Neural cell (in vitro differentiated cells): ENCODE data around the gene ANO9. TPM values are rescaled to one million over a fixed set of nuclear protein-coding genes. Genes with fewer than 3 reads are reported as not detected.

ENCODE experiments used
- H2AFZ ChIP-seq: fragments of 200-600, 300-800 bp; sonication (generic), shearing (Covaris generic); 2 replicates; pipeline ENCODE4 v1.6.0; 2014; ENCODE audit warnings: low read depth, mild to moderate bottlenecking, antibody characterized with exemption, low read length, moderate library complexity
- H3F3A ChIP-seq: fragments of 200-600 bp; shearing (Covaris generic); 2 replicates; pipeline ENCODE4 v1.6.1; 2016; ENCODE audit warnings: mild to moderate bottlenecking, moderate library complexity, mixed read lengths, antibody characterized with exemption, low read length; ENCODE audit not compliant: insufficient read depth, poor library complexity, severe bottlenecking
- H3K27ac ChIP-seq: fragments of 200-600, 300-800 bp; sonication (generic), shearing (Covaris generic); 2 replicates; pipeline ENCODE4 v1.5.1; 2014; ENCODE audit warnings: mild to moderate bottlenecking, low read length, moderate library complexity
- H3K27me3 ChIP-seq: fragments of 300-800, 200-600 bp; sonication (generic), shearing (Covaris generic); 2 replicates; pipeline ENCODE4 v1.6.0; 2014; ENCODE audit warnings: mild to moderate bottlenecking, low read depth, low read length, moderate library complexity; ENCODE audit not compliant: insufficient read depth
- H3K36me3 ChIP-seq: fragments of 300-800, 200-600 bp; sonication (generic), shearing (Covaris generic); 2 replicates; pipeline ENCODE4 v1.5.1; 2014; ENCODE audit warnings: mild to moderate bottlenecking, antibody characterized with exemption, low read length, moderate library complexity; ENCODE audit not compliant: insufficient read depth
- H3K4me2 ChIP-seq: fragments of 300-800, 200-600 bp; sonication (generic), shearing (Covaris generic); 2 replicates; pipeline ENCODE4 v1.6.0; 2014; ENCODE audit warnings: mild to moderate bottlenecking, low read length
- H3K4me3 ChIP-seq: fragments of 300-800, 200-600 bp; sonication (generic), shearing (Covaris generic); 2 replicates; pipeline ENCODE4 v1.5.1; 2014; ENCODE audit warnings: mild to moderate bottlenecking, low read length, moderate library complexity
- H3K79me2 ChIP-seq: fragments of 200-600 bp; shearing (Covaris generic); replicated peaks from 2 replicates; pipeline ENCODE4 v1.6.0; 2014; ENCODE audit warnings: mild to moderate bottlenecking, low read length, moderate library complexity; ENCODE audit not compliant: insufficient read depth
- H3K9ac ChIP-seq: fragments of 300-800, 200-600 bp; sonication (generic), shearing (Covaris generic); 2 replicates; pipeline ENCODE4 v1.6.1; 2016; ENCODE audit warnings: mild to moderate bottlenecking, low read length, mixed read lengths
- H3K9me2 ChIP-seq: fragments of 200-600 bp; shearing (Covaris generic); 2 replicates; pipeline ENCODE4 v1.6.1; 2016; ENCODE audit warnings: mild to moderate bottlenecking, low read length, mixed read lengths; ENCODE audit not compliant: insufficient read depth
- H3K9me3 ChIP-seq: fragments of 200-600, 300-800 bp; sonication (generic), shearing (Covaris generic); 2 replicates; pipeline ENCODE4 v1.6.1; 2016; ENCODE audit warnings: mild to moderate bottlenecking, mixed run types, low read length, moderate library complexity, mixed read lengths
- H4K20me1 ChIP-seq: fragments of 200-600 bp; shearing (Covaris generic); 2 replicates; pipeline ENCODE4 v1.6.1; 2016; ENCODE audit warnings: mild to moderate bottlenecking, mixed run types; ENCODE audit not compliant: insufficient read depth
- CTCF ChIP-seq: fragments of 450-650 bp; IDR thresholded peaks from 2 replicates; pipeline ENCODE4 v1.5.1; 2014; ENCODE audit warnings: antibody characterized with exemption, mild to moderate bottlenecking, moderate library complexity; ENCODE audit not compliant: poor library complexity, severe bottlenecking
- EP300 ChIP-seq: fragments of 450-650 bp; conservative IDR thresholded peaks from 2 replicates; pipeline ENCODE4 v1.6.1; 2014; ENCODE audit warnings: antibody characterized with exemption, mild to moderate bottlenecking, moderate library complexity; ENCODE audit not compliant: poor library complexity, severe bottlenecking
- EZH2 ChIP-seq: fragments of 200-600, 300-800 bp; shearing (Covaris generic), sonication (generic); IDR thresholded peaks from 2 replicates; pipeline ENCODE4 v1.6.1; 2014; ENCODE audit warnings: antibody characterized with exemption, low read length, borderline replicate concordance, mild to moderate bottlenecking; ENCODE audit not compliant: insufficient read depth, poor library complexity, severe bottlenecking
- MXI1 ChIP-seq: fragments of 450-650 bp; conservative IDR thresholded peaks from 2 replicates; pipeline ENCODE4 v1.6.1; 2014; ENCODE audit warnings: antibody characterized with exemption, mild to moderate bottlenecking; ENCODE audit not compliant: poor library complexity, severe bottlenecking
- POLR2AphosphoS5 ChIP-seq: IDR thresholded peaks from 2 replicates; pipeline ENCODE4 v1.6.1; 2012
- RAD21 ChIP-seq: fragments of 450-650 bp; conservative IDR thresholded peaks from 2 replicates; pipeline ENCODE4 v1.6.1; 2014; ENCODE audit warnings: antibody characterized with exemption, mild to moderate bottlenecking, moderate library complexity
- SMC3 ChIP-seq: fragments of 450-650 bp; conservative IDR thresholded peaks from 2 replicates; pipeline ENCODE4 v1.6.1; 2014; ENCODE audit warnings: antibody characterized with exemption, mild to moderate bottlenecking, moderate library complexity; ENCODE audit not compliant: poor library complexity
- TAF1 ChIP-seq: IDR thresholded peaks from 2 replicates; pipeline ENCODE4 v1.6.1; 2012; ENCODE audit warnings: low read depth
- polyA plus RNA-seq: library from polyadenylated mRNA; depleted of rRNA; stranded (reverse); fragments of >200 nt; gene quantifications from 2 replicates; pipeline ENCODE4 v1.2.3, GENCODE V29; 2014
- TF ChIP-seq, protein P1 (sequence below): IDR thresholded peaks from 2 replicates; pipeline ENCODE4 v1.6.1; 2012; ENCODE audit warnings: borderline replicate concordance

The ANO9 gene
- polyA plus RNA-seq, 1 donor from 2014 or later: not detected

DNA sequence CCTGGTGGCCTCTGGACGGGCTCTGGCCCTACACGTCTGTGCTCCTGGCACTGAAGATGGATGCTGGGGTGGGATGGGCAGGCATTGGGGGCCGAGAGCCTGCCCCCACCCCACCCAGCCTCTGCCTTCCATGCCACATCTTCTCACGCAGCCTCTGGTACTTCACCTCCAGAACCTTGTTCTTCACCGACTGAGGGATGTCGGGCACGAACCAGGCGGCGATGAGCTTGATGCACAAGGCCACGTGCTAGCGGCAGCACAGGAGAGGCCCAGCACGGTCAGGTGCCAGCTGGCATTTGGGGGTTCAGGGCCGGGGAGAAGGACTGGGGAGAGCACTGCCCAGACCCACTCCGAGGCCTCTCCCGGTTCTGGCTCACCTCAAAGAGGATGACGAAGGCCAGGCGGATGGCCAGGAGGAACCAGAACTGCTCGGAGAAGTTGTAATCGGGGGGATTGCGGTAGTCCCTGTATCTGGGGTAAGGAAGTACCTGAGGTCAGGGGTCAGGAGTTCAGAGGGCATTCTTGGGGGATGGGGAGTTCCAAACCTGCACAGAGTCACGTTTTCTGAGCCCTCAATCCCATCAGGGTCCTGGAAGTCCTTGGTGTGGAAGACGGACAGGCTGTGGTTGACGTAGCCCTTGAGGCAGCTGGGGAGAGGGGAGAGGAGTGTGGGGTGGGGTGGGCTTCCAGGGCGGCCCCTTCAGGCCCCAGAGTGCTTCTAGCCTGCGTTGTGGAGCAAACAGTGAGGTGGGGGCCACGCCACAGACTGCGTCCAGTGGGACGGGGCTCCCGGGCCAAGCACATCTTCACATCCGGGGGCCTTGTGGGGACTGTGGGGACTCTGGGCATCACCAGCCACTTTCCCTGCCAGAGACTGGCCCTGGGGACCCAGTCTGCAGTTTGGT lies 23.2 kb downstream of the ANO9 start:
- no peaks in the 10 kb centered on the region for H3K9me2 ChIP-seq
- no peaks in the 10 kb centered on the region for H3F3A ChIP-seq
- peaks cover 37% of the 10 kb centered on the region for H3K27me3 ChIP-seq

GRCh38 chr11:417652-418342 lies 24.0 kb downstream of the ANO9 start:
- Histone ChIP-seq H3K9me2 (no peaks in the 10 kb centered on the region), H3K4me3 (no peak overlapping the region), H3F3A (no peaks in the 10 kb centered on the region), H3K27ac (no peak overlapping the region), H3K9ac (no peak overlapping the region), H3K9me3 (no peaks in the 10 kb centered on the region), H2AFZ (no peak overlapping the region), H3K36me3 (no peaks in the 10 kb centered on the region), H3K27me3 (peaks cover 37% of the 10 kb centered on the region), H3K79me2 (no peaks in the 10 kb centered on the region), H4K20me1 (no peaks in the 10 kb centered on the region), H3K4me2 (no peak overlapping the region)
- TF ChIP-seq CTCF (no peak), SMC3 (no peak), POLR2AphosphoS5 (no peak), EP300 (no peak), MXI1 (no peak)
- TF ChIP-seq, protein P1, sequence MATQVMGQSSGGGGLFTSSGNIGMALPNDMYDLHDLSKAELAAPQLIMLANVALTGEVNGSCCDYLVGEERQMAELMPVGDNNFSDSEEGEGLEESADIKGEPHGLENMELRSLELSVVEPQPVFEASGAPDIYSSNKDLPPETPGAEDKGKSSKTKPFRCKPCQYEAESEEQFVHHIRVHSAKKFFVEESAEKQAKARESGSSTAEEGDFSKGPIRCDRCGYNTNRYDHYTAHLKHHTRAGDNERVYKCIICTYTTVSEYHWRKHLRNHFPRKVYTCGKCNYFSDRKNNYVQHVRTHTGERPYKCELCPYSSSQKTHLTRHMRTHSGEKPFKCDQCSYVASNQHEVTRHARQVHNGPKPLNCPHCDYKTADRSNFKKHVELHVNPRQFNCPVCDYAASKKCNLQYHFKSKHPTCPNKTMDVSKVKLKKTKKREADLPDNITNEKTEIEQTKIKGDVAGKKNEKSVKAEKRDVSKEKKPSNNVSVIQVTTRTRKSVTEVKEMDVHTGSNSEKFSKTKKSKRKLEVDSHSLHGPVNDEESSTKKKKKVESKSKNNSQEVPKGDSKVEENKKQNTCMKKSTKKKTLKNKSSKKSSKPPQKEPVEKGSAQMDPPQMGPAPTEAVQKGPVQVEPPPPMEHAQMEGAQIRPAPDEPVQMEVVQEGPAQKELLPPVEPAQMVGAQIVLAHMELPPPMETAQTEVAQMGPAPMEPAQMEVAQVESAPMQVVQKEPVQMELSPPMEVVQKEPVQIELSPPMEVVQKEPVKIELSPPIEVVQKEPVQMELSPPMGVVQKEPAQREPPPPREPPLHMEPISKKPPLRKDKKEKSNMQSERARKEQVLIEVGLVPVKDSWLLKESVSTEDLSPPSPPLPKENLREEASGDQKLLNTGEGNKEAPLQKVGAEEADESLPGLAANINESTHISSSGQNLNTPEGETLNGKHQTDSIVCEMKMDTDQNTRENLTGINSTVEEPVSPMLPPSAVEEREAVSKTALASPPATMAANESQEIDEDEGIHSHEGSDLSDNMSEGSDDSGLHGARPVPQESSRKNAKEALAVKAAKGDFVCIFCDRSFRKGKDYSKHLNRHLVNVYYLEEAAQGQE: no peak

More for the DNA sequence above, 23.2 kb downstream of the ANO9 start:
- Histone ChIP-seq H3K27ac (no peak overlapping the region), H3K9ac (no peak overlapping the region), H2AFZ (no peak overlapping the region), H3K4me2 (no peak overlapping the region), H3K79me2 (no peaks in the 10 kb centered on the region), H3K4me3 (no peak overlapping the region), H3K9me3 (no peaks in the 10 kb centered on the region), H4K20me1 (no peaks in the 10 kb centered on the region), H3K36me3 (no peaks in the 10 kb centered on the region)
- TF ChIP-seq EP300: no peak
- TF ChIP-seq, protein P1: no peak
- TF ChIP-seq POLR2AphosphoS5: no peak
- TF ChIP-seq SMC3: no peak
- no peak for TF ChIP-seq EZH2
- no peak for TF ChIP-seq MXI1
- no peak for TF ChIP-seq RAD21
- no peak for TF ChIP-seq CTCF
- TF ChIP-seq TAF1: no peak
